ENCODE measurements around the gene DLK2.

GRCh38 chr6:43447604-43448003, 7.7 kb downstream of the DLK2 start:
- TF ChIP-seq, protein P1, sequence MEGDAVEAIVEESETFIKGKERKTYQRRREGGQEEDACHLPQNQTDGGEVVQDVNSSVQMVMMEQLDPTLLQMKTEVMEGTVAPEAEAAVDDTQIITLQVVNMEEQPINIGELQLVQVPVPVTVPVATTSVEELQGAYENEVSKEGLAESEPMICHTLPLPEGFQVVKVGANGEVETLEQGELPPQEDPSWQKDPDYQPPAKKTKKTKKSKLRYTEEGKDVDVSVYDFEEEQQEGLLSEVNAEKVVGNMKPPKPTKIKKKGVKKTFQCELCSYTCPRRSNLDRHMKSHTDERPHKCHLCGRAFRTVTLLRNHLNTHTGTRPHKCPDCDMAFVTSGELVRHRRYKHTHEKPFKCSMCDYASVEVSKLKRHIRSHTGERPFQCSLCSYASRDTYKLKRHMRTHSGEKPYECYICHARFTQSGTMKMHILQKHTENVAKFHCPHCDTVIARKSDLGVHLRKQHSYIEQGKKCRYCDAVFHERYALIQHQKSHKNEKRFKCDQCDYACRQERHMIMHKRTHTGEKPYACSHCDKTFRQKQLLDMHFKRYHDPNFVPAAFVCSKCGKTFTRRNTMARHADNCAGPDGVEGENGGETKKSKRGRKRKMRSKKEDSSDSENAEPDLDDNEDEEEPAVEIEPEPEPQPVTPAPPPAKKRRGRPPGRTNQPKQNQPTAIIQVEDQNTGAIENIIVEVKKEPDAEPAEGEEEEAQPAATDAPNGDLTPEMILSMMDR (conservative IDR thresholded peaks at IDR 0.05; ENCODE audit: low read depth in 2 of 2), result no peak
- TF ChIP-seq STAT1 (IDR thresholded peaks at IDR 0.05; ENCODE audit: unreplicated experiment) (no peak), REST (IDR thresholded peaks at IDR 0.05; ENCODE audit: unreplicated experiment) (no peak), EZH2 (IDR thresholded peaks at IDR 0.05; ENCODE audit: low read depth, unreplicated experiment) (no peak), JUNB (IDR thresholded peaks at IDR 0.05; ENCODE audit: unreplicated experiment) (no peak), CREB1 (CRISPR knock-in tag; IDR thresholded peaks at IDR 0.05; ENCODE audit: low read depth) (no peak), EZH2phosphoT487 (IDR thresholded peaks at IDR 0.05; ENCODE audit: unreplicated experiment) (no peak), POLR2AphosphoS5 (IDR thresholded peaks at IDR 0.05; ENCODE audit: low read depth) (no peak), ZNF331 (CRISPR knock-in tag; IDR thresholded peaks at IDR 0.05; ENCODE audit: low read depth) (no peak)
- TF ChIP-seq, protein P2, sequence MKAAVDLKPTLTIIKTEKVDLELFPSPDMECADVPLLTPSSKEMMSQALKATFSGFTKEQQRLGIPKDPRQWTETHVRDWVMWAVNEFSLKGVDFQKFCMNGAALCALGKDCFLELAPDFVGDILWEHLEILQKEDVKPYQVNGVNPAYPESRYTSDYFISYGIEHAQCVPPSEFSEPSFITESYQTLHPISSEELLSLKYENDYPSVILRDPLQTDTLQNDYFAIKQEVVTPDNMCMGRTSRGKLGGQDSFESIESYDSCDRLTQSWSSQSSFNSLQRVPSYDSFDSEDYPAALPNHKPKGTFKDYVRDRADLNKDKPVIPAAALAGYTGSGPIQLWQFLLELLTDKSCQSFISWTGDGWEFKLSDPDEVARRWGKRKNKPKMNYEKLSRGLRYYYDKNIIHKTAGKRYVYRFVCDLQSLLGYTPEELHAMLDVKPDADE (IDR thresholded peaks at IDR 0.05), result no peak

Data from GM23338 (cell line).